PC-3 (cell line): ENCODE data around the gene C4orf46.

Experiments used
- EZH2 ChIP-seq: fragments of 300-600 bp; sonication (generic); IDR thresholded peaks from one replicate; pipeline ENCODE4 v1.6.1; 2017; ENCODE audit warnings: antibody characterized with exemption, mild to moderate bottlenecking, low read length; ENCODE audit not compliant: unreplicated experiment
- EZH2phosphoT487 ChIP-seq: fragments of 300-600 bp; sonication (generic); IDR thresholded peaks from 2 replicates; pipeline ENCODE4 v1.6.1; 2018; ENCODE audit warnings: mild to moderate bottlenecking, antibody characterized with exemption, low read length, borderline replicate concordance

DNA sequence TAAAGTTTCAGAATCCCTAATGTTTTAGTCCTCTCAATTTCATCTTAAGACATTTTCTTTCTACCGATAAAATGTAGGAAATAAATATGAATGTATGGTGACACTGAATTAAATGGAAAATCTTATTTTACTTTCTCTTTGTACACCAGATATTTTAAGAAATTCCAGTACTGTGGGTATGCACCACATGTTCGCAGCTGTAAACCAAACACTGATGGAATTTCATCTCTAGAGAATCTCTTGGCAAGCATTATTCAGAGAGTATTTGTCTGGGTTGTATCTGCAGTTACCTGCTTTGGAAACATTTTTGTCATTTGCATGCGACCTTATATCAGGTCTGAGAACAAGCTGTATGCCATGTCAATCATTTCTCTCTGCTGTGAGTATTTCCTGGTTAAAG is 26.9 kb downstream of the C4orf46 start:
- no peak for TF ChIP-seq EZH2phosphoT487
- no peak for TF ChIP-seq EZH2
